Lung (tissue), 12 donors: ENCODE measurements around the gene SON. TPM values are rescaled to one million over a fixed set of nuclear protein-coding genes. Genes with fewer than 3 reads are reported as not detected.

Experiments
- ATAC-seq: fragments of 200-7000 bp; cut with Tn5 transposase; one replicate; pipeline ENCODE4 v1.9.1; 2020; ENCODE audit warnings: moderate number of reproducible peaks; ENCODE audit not compliant: insufficient read depth, low FRiP score
- DNase-seq, 3 donors: peaks; one replicate each; pipeline ENCODE4 v3.0.0-alpha.2; 2013 to 2017
- H3K27ac ChIP-seq, 2 donors: one replicate each; pipeline ENCODE4 v1.5.1; 2013; ENCODE audit warnings: mild to moderate bottlenecking in 2 of 2, moderate library complexity in 2 of 2, control low read depth in 1 of 2, inconsistent platforms in 1 of 2, low read depth in 1 of 2, low read length in 1 of 2
- H3K27me3 ChIP-seq, 3 donors: one replicate each; pipeline ENCODE4 v1.5.1; 2013; ENCODE audit warnings: low read length in 2 of 3; ENCODE audit not compliant: control insufficient read depth in 3 of 3, insufficient read depth in 3 of 3
- H3K36me3 ChIP-seq, 4 donors: one replicate each; pipeline ENCODE4 v1.5.1; 2013; ENCODE audit warnings: low read length in 4 of 4, mild to moderate bottlenecking in 1 of 4, moderate library complexity in 1 of 4; ENCODE audit not compliant: control insufficient read depth in 4 of 4, insufficient read depth in 4 of 4
- H3K4me1 ChIP-seq, 5 donors: one replicate each; pipeline ENCODE4 v1.5.1; 2013; ENCODE audit warnings: low read length in 5 of 5, mild to moderate bottlenecking in 2 of 5, moderate library complexity in 1 of 5; ENCODE audit not compliant: control insufficient read depth in 5 of 5, insufficient read depth in 5 of 5
- H3K4me3 ChIP-seq: one replicate; pipeline ENCODE4 v1.5.1; 2013; ENCODE audit warnings: mild to moderate bottlenecking, control low read depth, moderate library complexity
- H3K9ac ChIP-seq, 2 donors: one replicate each; pipeline ENCODE4 v1.5.1; 2013; ENCODE audit warnings: low read length in 2 of 2, control low read depth in 1 of 2; ENCODE audit not compliant: insufficient read depth in 1 of 2
- H3K9me3 ChIP-seq, 4 donors: one replicate each; pipeline ENCODE4 v1.5.1; 2013; ENCODE audit warnings: low read length in 3 of 4, mild to moderate bottlenecking in 1 of 4, moderate library complexity in 1 of 4; ENCODE audit not compliant: control insufficient read depth in 4 of 4, insufficient read depth in 3 of 4
- WGBS, 2 donors: extraction: QIAGEN DNeasy Blood & Tissue Kit; methylation state at CpG; one replicate each; pipeline ENCODE4 v1.1.7; 2013; 5-methylcytosine and 5-hydroxymethylcytosine counted together
- polyA plus RNA-seq, 2 donors: library from polyadenylated mRNA; stranded (reverse); fragments of 200-250 nt; gene quantifications; one replicate each; pipeline ENCODE4 v1.2.1, GENCODE V29; 2013
- total RNA-seq, 2 donors: library from RNA; depleted of rRNA in 1 of 2; stranded (reverse); fragments of >200 nt in 1 of 2; gene quantifications; one replicate each; pipeline ENCODE4 v1.2.1, GENCODE V29; 2014 to 2021
- TF ChIP-seq, protein P1 (sequence below): IDR thresholded peaks from 2 replicates; pipeline ENCODE4 v1.5.1; 2012; ENCODE audit warnings: mild to moderate bottlenecking; ENCODE audit errors: control extremely low read depth, extremely low read depth
- donor health status: control.
- donor health status: control.
- donor health status: Bipolar disorder and iron deficiency.
- donor health status: healthy.
- donor health status: DM: yes; HTN: yes; CAD: no.

The SON gene
- total and polyA plus RNA-seq, 4 donors: 100 to 393 (median 192) TPM

GRCh38 chr21:33562389-33562788 is 19.6 kb downstream of the SON start:
- H3K9me3 ChIP-seq: no peaks in the 10 kb centered on the region
- peaks cover 10 to 65% (median 35%) of the 10 kb centered on the region in 4 donors for H3K36me3 ChIP-seq
- H3K27me3 ChIP-seq: no peaks in the 10 kb centered on the region
- no peak overlapping the region for H3K9ac ChIP-seq
- WGBS, 2 donors: 98% methylated on average over 2 of the region's 2 CpGs
- H3K4me1 ChIP-seq: peaks cover 0 to 4% (median 0%) of the 10 kb centered on the region in 5 donors
- TF ChIP-seq, protein P1, sequence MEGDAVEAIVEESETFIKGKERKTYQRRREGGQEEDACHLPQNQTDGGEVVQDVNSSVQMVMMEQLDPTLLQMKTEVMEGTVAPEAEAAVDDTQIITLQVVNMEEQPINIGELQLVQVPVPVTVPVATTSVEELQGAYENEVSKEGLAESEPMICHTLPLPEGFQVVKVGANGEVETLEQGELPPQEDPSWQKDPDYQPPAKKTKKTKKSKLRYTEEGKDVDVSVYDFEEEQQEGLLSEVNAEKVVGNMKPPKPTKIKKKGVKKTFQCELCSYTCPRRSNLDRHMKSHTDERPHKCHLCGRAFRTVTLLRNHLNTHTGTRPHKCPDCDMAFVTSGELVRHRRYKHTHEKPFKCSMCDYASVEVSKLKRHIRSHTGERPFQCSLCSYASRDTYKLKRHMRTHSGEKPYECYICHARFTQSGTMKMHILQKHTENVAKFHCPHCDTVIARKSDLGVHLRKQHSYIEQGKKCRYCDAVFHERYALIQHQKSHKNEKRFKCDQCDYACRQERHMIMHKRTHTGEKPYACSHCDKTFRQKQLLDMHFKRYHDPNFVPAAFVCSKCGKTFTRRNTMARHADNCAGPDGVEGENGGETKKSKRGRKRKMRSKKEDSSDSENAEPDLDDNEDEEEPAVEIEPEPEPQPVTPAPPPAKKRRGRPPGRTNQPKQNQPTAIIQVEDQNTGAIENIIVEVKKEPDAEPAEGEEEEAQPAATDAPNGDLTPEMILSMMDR: no peak
- no peak overlapping the region for H3K4me3 ChIP-seq
- ATAC-seq (no peak), DNase-seq (no peak)
- H3K27ac ChIP-seq: no peak overlapping the region

GRCh38 chr21:33566514-33566913 is 23.7 kb downstream of the SON start:
- no peaks in the 10 kb centered on the region for H3K27me3 ChIP-seq
- H3K27ac ChIP-seq: no peak overlapping the region
- 96 to 98% methylated on average over 2 of the region's 2 CpGs for WGBS, 2 donors
- DNase-seq: no peak
- H3K4me3 ChIP-seq: no peak overlapping the region
- no peaks in the 10 kb centered on the region for H3K9me3 ChIP-seq
- H3K36me3 ChIP-seq: peaks cover 9 to 51% (median 19%) of the 10 kb centered on the region in 4 donors
- H3K9ac ChIP-seq: no peak overlapping the region
- H3K4me1 ChIP-seq: no peaks in the 10 kb centered on the region
- TF ChIP-seq, protein P1: no peak
- ATAC-seq: no peak

DNA sequence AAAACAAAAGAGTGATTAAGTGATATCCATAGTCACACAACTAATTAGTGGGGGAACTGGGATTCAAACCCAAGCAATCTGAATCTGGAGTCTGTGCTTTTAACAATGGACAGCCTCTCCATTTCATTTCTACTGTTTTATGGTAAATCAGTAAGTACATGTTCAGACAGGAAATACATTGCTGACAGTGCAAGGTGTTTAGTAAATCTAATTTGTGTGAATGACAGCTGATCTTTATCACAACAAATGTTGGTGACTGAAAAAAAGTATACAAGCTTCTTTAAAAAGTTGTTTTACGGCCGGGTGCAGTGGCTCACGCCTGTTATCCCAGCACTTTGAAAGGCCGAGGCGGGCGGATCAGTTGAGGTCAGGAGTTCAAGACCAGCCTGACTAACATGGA is 25.1 kb downstream of the SON start:
- no peak overlapping the region for H3K4me3 ChIP-seq

More for the DNA sequence above, 25.1 kb downstream of the SON start:
- H3K27ac ChIP-seq: no peak overlapping the region
- H3K36me3 ChIP-seq: peaks cover 13 to 55% (median 23%) of the 10 kb centered on the region in 4 donors
- H3K9ac ChIP-seq: no peak overlapping the region
- no peak for ATAC-seq
- 80 to 85% methylated on average over 6 of the region's 6 CpGs for WGBS, 2 donors
- H3K9me3 ChIP-seq: no peaks in the 10 kb centered on the region
- DNase-seq: no peak
- no peaks in the 10 kb centered on the region for H3K27me3 ChIP-seq
- H3K4me1 ChIP-seq: peaks cover 0 to 2% (median 0%) of the 10 kb centered on the region in 5 donors
- TF ChIP-seq, protein P1: no peak
